Measurements from ENCODE around the gene TSHZ3.

TSHZ3 gene

DNA sequence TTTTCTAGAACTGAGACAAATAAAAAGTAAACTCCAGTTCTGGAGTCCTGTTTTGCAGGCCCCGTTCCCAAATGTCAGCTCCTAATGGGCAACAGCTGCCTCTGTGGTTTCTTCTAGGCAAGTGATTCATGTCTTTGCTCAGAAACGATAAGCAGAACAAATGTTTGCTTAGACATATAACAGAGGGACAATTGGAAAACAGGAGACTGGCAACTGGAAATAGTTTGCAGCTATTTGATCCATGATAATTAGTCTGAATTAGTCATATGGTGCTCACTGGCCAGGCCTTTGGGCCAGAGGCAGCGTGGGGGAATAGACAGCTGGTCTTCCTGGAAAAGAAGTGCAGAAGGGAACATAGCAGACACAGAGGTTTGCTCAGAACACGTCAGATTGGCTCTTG is 29.2 kb upstream of the TSHZ3 start:
- no peak for DNase-seq
- no peaks in the 10 kb centered on the region for H3K27me3 Mint-ChIP-seq (ENCODE audit: low read depth, poor library complexity)
- H3K36me3 Mint-ChIP-seq (ENCODE audit: low read depth) = no peaks in the 10 kb centered on the region
- no peaks in the 10 kb centered on the region for H3K4me1 Mint-ChIP-seq
- H3K9me3 Mint-ChIP-seq = peaks cover 7% of the 10 kb centered on the region
- H3K4me3 Mint-ChIP-seq = no peak overlapping the region
- no peak overlapping the region for H3K27ac Mint-ChIP-seq
- TF ChIP-seq, protein P1, sequence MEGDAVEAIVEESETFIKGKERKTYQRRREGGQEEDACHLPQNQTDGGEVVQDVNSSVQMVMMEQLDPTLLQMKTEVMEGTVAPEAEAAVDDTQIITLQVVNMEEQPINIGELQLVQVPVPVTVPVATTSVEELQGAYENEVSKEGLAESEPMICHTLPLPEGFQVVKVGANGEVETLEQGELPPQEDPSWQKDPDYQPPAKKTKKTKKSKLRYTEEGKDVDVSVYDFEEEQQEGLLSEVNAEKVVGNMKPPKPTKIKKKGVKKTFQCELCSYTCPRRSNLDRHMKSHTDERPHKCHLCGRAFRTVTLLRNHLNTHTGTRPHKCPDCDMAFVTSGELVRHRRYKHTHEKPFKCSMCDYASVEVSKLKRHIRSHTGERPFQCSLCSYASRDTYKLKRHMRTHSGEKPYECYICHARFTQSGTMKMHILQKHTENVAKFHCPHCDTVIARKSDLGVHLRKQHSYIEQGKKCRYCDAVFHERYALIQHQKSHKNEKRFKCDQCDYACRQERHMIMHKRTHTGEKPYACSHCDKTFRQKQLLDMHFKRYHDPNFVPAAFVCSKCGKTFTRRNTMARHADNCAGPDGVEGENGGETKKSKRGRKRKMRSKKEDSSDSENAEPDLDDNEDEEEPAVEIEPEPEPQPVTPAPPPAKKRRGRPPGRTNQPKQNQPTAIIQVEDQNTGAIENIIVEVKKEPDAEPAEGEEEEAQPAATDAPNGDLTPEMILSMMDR (IDR thresholded peaks at IDR 0.05) = no peak

DNA sequence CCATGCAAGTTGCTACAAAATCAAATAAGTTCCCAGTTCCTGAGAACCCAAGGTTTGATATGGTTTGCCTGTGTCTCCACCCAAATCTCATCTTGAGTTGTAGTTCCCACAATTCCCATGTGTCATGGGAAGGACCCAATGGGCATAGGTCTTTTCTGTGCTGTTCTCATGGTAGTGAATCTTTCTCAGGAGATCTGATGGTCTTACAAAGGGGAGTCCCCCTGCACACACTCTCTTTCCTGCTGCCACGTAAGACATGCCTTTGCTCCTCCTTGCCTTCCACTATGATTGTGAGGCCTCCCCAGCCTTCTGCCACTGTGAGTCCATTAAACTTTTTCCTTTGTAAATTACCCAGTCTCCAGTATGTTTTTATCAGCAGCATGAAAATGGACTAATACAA is 28.5 kb upstream of the TSHZ3 start:
- H3K4me1 Mint-ChIP-seq = no peaks in the 10 kb centered on the region
- TF ChIP-seq, protein P1 (IDR thresholded peaks at IDR 0.05) = no peak
- no peak for DNase-seq
- no peak overlapping the region for H3K4me3 Mint-ChIP-seq
- no peaks in the 10 kb centered on the region for H3K27me3 Mint-ChIP-seq (ENCODE audit: low read depth, poor library complexity)
- peaks cover 7% of the 10 kb centered on the region for H3K9me3 Mint-ChIP-seq
- H3K36me3 Mint-ChIP-seq (ENCODE audit: low read depth) = no peaks in the 10 kb centered on the region
- no peak overlapping the region for H3K27ac Mint-ChIP-seq

DNA sequence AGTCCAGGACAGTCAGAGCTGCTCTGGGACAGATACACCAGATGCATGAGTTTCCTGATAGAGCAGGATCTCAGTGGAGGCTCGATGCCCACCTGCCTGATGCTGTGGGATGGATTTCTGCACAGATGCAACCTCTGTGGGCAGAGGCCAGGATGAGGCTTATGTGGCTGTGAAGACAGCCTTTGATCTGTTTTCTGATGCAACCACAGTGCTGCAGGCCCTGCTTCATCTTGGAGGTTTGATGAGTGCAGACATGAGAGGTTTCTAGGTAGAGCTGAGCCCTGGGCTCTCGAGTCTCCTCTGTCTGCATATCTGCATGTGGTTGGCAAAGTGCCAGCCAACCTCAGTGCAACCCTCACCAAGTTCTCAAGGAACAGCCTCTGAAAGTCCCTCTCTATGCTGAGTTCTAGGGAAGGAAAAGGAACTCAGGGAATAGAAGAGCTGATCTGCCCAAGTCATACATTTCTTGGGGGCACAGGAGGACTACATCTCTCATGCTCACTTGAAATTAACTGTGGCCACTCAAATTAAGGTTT is 23.1 kb upstream of the TSHZ3 start:
- Mint-ChIP-seq H3K27ac (no peak overlapping the region), H3K4me3 (no peak overlapping the region), H3K27me3 (ENCODE audit: low read depth, poor library complexity) (peaks cover 5% of the 10 kb centered on the region), H3K36me3 (ENCODE audit: low read depth) (no peaks in the 10 kb centered on the region), H3K9me3 (peaks cover 7% of the 10 kb centered on the region), H3K4me1 (peaks cover 4% of the 10 kb centered on the region)
- TF ChIP-seq, protein P1 (IDR thresholded peaks at IDR 0.05) = no peak
- DNase-seq = no peak

DNA sequence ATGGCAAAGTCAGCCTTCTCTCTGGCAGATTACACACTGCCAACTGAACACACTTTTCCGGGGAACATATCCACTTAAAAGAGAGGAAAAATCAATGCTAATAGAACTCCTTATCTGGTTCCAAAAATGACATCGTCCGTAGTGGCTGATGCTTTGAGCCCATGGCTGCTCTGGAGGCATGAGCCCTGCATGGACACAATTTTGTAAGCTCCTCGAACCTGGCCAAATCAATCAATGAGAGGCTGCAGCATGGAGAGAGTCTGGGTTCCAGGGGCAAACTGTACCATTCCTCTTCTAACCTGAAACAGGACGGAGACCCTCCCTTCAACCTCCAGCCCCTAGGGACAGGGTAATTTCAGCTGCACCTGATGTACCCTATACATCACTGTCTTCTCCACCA is 21.0 kb upstream of the TSHZ3 start:
- Mint-ChIP-seq H3K4me1 (peaks cover 4% of the 10 kb centered on the region), H3K27me3 (ENCODE audit: low read depth, poor library complexity) (peaks cover 16% of the 10 kb centered on the region), H3K27ac (no peak overlapping the region), H3K4me3 (no peak overlapping the region), H3K36me3 (ENCODE audit: low read depth) (no peaks in the 10 kb centered on the region), H3K9me3 (peaks cover 7% of the 10 kb centered on the region)
- no peak for DNase-seq
- TF ChIP-seq, protein P1 (IDR thresholded peaks at IDR 0.05) = no peak

DNA sequence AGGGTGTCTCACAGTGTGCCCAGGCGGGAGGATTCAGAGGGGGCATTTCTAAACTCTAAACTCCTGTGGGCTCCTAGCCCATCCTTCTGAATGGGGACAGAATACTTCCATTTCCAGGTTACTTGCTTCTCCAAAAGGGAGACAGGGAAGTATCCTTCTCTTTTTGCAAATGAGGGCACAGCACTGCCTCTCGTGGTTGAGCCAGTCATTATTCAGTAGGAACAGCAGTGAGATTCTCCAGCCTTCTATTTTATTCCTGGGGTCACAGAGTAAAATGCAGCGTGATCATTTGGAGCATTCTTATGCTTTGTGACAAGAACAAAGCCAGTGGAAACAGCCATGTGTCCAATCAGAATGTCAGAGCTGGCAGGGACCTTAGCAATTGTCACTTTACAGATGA is 15.7 kb upstream of the TSHZ3 start:
- no peaks in the 10 kb centered on the region for H3K9me3 Mint-ChIP-seq
- H3K27me3 Mint-ChIP-seq (ENCODE audit: low read depth, poor library complexity) = peaks cover 32% of the 10 kb centered on the region
- no peaks in the 10 kb centered on the region for H3K36me3 Mint-ChIP-seq (ENCODE audit: low read depth)
- DNase-seq = no peak
- TF ChIP-seq, protein P1 (IDR thresholded peaks at IDR 0.05) = no peak
- no peaks in the 10 kb centered on the region for H3K4me1 Mint-ChIP-seq
- no peak overlapping the region for H3K27ac Mint-ChIP-seq
- H3K4me3 Mint-ChIP-seq = no peak overlapping the region

DNA sequence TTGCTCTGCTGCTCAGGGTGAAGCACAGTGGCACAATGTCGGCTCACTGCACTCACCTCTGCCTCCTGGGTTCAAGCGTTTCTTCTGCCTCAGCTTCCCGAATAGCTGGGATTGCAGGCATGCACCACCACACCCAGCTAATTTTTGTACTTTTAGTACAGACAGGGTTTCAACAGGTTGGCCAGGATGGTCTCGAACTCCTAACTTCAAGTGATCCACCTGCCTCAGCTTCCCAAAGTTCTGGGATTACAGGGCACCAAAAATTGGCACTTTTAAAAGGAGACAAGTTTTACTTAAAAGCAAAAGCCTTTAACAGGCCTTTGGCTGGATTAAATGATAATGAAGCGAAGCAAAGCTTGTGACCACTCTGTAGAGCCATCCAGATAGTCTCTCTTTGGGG is 12.5 kb upstream of the TSHZ3 start:
- DNase-seq = no peak
- Mint-ChIP-seq H3K4me3 (no peak overlapping the region), H3K36me3 (ENCODE audit: low read depth) (no peaks in the 10 kb centered on the region), H3K27ac (no peak overlapping the region), H3K27me3 (ENCODE audit: low read depth, poor library complexity) (peaks cover 63% of the 10 kb centered on the region), H3K9me3 (no peaks in the 10 kb centered on the region), H3K4me1 (peaks cover 2% of the 10 kb centered on the region)
- TF ChIP-seq, protein P1 (IDR thresholded peaks at IDR 0.05) = no peak
